Measurements from ENCODE around the gene BPNT1. TPM values are rescaled to one million over a fixed set of nuclear protein-coding genes. Genes with fewer than 3 reads are reported as not detected.

Gene BPNT1, protein sequence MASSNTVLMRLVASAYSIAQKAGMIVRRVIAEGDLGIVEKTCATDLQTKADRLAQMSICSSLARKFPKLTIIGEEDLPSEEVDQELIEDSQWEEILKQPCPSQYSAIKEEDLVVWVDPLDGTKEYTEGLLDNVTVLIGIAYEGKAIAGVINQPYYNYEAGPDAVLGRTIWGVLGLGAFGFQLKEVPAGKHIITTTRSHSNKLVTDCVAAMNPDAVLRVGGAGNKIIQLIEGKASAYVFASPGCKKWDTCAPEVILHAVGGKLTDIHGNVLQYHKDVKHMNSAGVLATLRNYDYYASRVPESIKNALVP
- total RNA-seq (2022; extraction: Qiagen RNA extraction; ENCODE audit: low read depth), result 17.0 to 20.6 TPM (median 18.9 TPM) in 5 replicates

DNA sequence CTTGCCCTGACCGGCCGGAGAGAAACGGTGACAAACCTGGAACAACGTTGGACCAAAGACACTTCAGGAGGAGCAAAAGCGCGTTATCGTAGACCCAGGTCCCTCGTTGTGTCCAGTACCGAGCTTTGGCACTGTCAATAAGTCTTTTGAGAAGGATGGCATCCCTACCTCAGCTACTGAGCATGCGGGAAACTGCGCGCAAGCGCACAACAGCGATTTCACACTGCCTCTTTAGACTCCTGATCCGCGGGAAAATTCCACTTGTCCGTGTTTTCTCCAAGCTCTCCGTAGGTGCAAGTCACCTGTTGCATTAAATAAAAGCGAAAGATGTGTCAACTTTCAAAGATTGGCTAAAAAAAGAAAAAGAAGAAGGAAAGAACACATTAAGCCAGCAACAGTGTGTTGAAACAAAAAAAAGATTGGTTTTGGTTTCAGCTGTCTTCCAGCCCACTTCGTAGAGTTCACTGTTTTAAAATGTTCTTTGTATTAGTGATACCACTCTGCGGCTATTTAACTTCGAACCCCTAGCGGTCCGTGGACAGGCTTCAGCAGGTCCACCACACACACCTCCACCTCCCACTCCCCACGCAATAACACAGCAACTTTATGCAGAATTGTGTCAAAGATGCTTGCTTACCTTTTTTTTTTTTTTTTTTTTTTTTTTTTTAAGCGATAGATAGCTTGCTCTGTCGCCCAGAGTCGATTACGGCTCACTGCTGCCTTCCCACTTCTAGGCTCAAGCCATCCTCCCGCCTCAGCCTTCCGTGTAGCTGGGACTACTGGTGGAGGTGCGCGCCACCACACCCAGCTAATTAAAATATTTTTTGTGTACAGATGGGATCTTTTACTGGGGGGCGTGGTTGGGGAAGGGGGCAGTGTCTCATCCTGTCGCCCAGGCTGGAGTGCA lies at the start of gene BPNT1:
Gene BPNT1, minus strand, starts transcription at position 139 of the 907 bp plus-strand sequence. CDS start 9,942 bp downstream, outside the sequence.

DNA sequence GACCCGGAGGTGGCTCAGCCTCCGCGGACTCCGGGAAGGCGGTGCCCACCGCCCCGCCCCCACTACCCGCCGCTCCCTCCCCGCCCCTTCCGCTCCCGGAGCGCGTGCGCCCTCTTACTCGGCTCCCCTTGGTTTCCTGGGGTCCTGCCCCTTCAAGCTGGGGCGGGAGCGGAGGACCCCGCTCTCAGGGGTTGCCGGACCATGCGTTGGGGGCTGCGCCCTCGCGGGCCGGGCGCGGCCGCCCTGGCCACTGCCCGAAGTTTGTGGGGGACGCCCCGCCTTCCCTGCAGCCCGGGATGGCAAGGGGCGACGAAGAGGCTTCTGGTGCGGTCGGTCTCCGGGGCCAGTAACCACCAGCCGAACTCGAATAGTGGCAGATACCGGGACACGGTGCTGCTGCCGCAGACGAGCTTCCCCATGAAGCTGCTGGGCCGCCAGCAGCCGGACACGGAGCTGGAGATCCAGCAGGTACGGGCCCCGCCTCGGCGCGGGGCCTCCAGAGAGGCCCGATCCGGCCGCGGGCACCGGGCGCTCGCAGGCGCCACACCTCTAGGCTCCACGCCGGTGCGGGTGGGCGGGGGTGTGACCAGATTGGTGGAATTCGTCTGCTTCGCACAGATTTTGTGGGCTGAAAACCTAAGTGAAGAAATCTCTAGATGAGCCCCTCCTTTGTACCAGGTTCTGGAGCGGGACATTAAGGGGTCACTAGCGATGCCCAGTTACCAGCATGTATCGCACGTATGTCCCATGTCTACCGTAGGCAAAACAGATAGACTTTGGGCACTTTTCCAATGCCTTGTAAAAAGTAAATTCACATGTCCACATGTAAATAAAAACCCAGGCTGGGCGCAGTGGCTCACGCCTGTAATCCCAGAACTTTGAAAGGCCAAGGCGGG lies 4.7 kb upstream of the BPNT1 start, which contains the start of gene IARS2:
Gene IARS2, plus strand, starts transcription at position 117 of the 896 bp plus-strand sequence. Its CDS starts 85 bp downstream, at position 202.

DNA sequence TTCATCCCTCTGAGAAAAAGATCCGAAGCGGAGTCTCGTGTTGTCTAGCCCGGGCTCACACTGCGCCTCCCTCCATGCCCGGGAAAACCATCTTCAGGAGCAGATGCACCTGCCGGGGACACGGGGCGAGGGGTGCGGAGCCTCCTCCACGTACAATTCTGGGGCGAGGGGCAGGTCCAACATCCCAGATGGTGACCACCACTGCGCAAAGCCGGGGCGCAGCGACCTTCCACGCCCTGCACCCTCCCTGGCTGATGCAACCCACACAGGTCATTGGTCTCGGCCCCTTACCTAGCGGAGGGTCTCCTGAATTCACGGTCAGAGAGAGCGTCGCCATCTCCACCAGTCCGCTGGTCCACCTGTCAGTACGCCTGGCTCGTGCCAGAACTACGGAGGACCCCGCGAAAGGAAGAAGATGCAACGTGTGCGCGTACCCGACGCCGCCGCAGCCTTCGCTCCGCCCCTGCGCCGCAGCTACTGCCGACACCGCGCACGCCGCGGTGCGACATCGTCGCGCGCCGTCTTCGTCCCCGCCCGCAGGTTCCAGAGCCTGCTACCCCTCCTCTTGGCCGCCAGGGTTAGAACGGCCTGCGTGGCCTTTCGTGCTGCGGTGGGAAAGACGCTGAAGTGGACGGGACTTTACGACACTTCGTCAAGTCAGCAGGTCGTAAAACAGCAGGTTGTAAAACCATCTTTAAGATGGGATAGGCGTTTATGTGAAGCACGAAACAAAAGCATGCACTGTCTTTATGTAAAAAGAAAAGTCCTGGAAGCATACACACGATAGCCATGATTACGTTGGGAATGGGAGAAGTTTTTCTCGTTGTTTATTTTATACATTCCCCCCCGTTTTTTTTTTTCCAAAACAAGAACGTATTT lies 43.3 kb downstream of the BPNT1 start, which contains the start of gene EPRS1:
Gene EPRS1, minus strand, starts transcription at position 454 of the 879 bp plus-strand sequence. Its CDS starts 117 bp downstream, at position 337.

Other genes starting within 250 kb of the BPNT1 start
- 0.06 to 0.09 TPM (median 0.07 TPM) in 3 of 5 replicates, not detected in the others for gene SLC30A10, start 161.2 kb downstream of the BPNT1 start, total RNA-seq (2022; extraction: Qiagen RNA extraction; ENCODE audit: low read depth)
- gene EPRS1, start 43.3 kb downstream of the BPNT1 start, total RNA-seq (2022; extraction: Qiagen RNA extraction; ENCODE audit: low read depth), result 69.6 to 99.0 TPM (median 76.1 TPM) in 5 replicates
- gene IARS2, start 4.3 kb upstream of the BPNT1 start, total RNA-seq (2022; extraction: Qiagen RNA extraction; ENCODE audit: low read depth), result 77.5 to 129 TPM (median 104 TPM) in 5 replicates
- 9.3 to 15.8 TPM (median 12.7 TPM) in 5 replicates for gene RAB3GAP2, start 182.7 kb upstream of the BPNT1 start, total RNA-seq (2022; extraction: Qiagen RNA extraction; ENCODE audit: low read depth)